ENCODE measurements around the gene DGKH. TPM values are rescaled to one million over a fixed set of nuclear protein-coding genes. Genes with fewer than 3 reads are reported as not detected.

DGKH gene
- total and polyA plus RNA-seq, 9 of the 15 experiments (the other 6 are each of a cell fraction or from before 2014, with no cell fraction given): 0.38 to 4.4 (median 3.1) TPM

DNA sequence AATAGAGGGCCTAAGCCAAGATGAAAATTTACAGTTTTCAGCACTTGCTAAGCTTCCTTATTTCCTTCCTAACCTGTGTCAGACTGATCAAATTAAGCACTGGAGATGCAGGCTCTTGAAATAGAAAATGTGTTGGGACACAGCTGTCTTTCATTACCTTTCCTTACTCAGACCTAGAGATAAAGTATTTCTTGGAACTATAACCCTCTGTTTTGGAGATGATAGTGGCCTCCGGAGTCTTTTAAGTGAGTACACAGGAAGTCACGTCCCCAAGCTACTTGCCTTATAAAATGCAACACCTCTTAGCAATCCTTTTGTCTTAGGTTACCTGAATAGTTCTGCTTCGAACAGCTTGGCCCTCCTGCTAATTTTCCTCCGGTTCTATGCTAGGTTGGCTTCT, 211.1 kb downstream of the DGKH start (continued):
- TF ChIP-seq, protein P1, sequence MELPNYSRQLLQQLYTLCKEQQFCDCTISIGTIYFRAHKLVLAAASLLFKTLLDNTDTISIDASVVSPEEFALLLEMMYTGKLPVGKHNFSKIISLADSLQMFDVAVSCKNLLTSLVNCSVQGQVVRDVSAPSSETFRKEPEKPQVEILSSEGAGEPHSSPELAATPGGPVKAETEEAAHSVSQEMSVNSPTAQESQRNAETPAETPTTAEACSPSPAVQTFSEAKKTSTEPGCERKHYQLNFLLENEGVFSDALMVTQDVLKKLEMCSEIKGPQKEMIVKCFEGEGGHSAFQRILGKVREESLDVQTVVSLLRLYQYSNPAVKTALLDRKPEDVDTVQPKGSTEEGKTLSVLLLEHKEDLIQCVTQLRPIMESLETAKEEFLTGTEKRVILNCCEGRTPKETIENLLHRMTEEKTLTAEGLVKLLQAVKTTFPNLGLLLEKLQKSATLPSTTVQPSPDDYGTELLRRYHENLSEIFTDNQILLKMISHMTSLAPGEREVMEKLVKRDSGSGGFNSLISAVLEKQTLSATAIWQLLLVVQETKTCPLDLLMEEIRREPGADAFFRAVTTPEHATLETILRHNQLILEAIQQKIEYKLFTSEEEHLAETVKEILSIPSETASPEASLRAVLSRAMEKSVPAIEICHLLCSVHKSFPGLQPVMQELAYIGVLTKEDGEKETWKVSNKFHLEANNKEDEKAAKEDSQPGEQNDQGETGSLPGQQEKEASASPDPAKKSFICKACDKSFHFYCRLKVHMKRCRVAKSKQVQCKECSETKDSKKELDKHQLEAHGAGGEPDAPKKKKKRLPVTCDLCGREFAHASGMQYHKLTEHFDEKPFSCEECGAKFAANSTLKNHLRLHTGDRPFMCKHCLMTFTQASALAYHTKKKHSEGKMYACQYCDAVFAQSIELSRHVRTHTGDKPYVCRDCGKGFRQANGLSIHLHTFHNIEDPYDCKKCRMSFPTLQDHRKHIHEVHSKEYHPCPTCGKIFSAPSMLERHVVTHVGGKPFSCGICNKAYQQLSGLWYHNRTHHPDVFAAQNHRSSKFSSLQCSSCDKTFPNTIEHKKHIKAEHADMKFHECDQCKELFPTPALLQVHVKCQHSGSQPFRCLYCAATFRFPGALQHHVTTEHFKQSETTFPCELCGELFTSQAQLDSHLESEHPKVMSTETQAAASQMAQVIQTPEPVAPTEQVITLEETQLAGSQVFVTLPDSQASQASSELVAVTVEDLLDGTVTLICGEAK (IDR thresholded peaks at IDR 0.05): peak; percentile 89
- TF ChIP-seq, protein P1 (CRISPR knock-in tag; IDR thresholded peaks at IDR 0.05): no peak
- TF ChIP-seq, protein P2, sequence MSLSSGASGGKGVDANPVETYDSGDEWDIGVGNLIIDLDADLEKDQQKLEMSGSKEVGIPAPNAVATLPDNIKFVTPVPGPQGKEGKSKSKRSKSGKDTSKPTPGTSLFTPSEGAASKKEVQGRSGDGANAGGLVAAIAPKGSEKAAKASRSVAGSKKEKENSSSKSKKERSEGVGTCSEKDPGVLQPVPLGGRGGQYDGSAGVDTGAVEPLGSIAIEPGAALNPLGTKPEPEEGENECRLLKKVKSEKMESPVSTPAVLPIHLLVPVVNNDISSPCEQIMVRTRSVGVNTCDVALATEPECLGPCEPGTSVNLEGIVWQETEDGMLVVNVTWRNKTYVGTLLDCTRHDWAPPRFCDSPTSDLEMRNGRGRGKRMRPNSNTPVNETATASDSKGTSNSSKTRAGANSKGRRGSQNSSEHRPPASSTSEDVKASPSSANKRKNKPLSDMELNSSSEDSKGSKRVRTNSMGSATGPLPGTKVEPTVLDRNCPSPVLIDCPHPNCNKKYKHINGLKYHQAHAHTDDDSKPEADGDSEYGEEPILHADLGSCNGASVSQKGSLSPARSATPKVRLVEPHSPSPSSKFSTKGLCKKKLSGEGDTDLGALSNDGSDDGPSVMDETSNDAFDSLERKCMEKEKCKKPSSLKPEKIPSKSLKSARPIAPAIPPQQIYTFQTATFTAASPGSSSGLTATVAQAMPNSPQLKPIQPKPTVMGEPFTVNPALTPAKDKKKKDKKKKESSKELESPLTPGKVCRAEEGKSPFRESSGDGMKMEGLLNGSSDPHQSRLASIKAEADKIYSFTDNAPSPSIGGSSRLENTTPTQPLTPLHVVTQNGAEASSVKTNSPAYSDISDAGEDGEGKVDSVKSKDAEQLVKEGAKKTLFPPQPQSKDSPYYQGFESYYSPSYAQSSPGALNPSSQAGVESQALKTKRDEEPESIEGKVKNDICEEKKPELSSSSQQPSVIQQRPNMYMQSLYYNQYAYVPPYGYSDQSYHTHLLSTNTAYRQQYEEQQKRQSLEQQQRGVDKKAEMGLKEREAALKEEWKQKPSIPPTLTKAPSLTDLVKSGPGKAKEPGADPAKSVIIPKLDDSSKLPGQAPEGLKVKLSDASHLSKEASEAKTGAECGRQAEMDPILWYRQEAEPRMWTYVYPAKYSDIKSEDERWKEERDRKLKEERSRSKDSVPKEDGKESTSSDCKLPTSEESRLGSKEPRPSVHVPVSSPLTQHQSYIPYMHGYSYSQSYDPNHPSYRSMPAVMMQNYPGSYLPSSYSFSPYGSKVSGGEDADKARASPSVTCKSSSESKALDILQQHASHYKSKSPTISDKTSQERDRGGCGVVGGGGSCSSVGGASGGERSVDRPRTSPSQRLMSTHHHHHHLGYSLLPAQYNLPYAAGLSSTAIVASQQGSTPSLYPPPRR (CRISPR knock-in tag; IDR thresholded peaks at IDR 0.05; ENCODE audit: borderline replicate concordance): no peak
- TF ChIP-seq ZFP30 (CRISPR knock-in tag; IDR thresholded peaks at IDR 0.05; ENCODE audit: borderline replicate concordance) (no peak), KDM4B (IDR thresholded peaks at IDR 0.05; ENCODE audit: borderline replicate concordance in 2 of 2, low read depth in 1 of 2) (no peak), ZNF445 (CRISPR knock-in tag; IDR thresholded peaks at IDR 0.05; ENCODE audit: low read depth) (no peak), ZNF584 (CRISPR knock-in tag; IDR thresholded peaks at IDR 0.05; ENCODE audit: low read depth) (no peak), KLF13 (tag; IDR thresholded peaks at IDR 0.05; ENCODE audit: borderline replicate concordance, low read depth) (no peak), BMI1 (IDR thresholded peaks at IDR 0.05; ENCODE audit: low read length) (no peak)
- TF ChIP-seq, protein P3, sequence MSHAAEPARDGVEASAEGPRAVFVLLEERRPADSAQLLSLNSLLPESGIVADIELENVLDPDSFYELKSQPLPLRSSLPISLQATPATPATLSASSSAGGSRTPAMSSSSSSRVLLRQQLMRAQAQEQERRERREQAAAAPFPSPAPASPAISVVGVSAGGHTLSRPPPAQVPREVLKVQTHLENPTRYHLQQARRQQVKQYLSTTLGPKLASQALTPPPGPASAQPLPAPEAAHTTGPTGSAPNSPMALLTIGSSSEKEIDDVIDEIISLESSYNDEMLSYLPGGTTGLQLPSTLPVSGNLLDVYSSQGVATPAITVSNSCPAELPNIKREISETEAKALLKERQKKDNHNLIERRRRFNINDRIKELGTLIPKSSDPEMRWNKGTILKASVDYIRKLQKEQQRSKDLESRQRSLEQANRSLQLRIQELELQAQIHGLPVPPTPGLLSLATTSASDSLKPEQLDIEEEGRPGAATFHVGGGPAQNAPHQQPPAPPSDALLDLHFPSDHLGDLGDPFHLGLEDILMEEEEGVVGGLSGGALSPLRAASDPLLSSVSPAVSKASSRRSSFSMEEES (CRISPR knock-in tag; IDR thresholded peaks at IDR 0.05): no peak

All from K562 (cell line).